ENCODE measurements around the gene CELF6.

Gene CELF6

DNA sequence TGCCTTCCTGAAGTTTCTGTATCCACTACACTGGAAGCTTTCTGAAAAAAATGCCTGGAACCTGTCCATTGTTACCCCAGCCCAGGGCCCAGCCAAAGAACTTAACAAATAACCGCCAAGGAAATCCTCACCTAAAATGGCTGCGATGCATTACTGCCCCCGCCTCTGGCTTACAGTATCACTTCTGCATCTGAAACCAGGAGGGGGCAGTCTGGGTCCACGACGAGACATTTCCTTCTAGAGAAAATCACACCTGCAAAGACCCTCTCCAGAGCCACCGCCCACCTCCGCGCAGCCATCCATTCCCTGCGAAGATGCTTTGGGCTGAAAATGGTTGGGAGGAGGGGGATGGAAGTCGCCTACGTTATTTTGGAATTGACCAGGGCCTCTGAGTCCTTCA, 22.4 kb upstream of the CELF6 start:
- no peak overlapping the region for H3K4ac ChIP-seq (ENCODE audit: low read length)
- H3K27me3 ChIP-seq (ENCODE audit: control insufficient read depth in 3 of 3, insufficient read depth in 3 of 3, low read depth in 1 of 3, low read length in 3 of 3), result no peaks in the 10 kb centered on the region
- peaks cover 0 to 1% of the 10 kb centered on the region in 2 donors for H3K4me1 ChIP-seq (ENCODE audit: control insufficient read depth in 2 of 2, insufficient read depth in 1 of 2, low read depth in 1 of 2, low read length in 2 of 2)
- no peak overlapping the region for H2BK120ac ChIP-seq (ENCODE audit: low read depth, low read length)
- H3K36me3 ChIP-seq (replicated peaks in 1 of 2; ENCODE audit: control insufficient read depth in 2 of 2, insufficient read depth in 2 of 2, low read length in 2 of 2), result peaks cover 15 to 46% of the 10 kb centered on the region in 2 donors
- no peak overlapping the region for H2AFZ ChIP-seq (ENCODE audit: low read length)
- no peak overlapping the region for H3K14ac ChIP-seq (ENCODE audit: low read length)
- H3K4me3 ChIP-seq (ENCODE audit: low read length in 2 of 2), result no peak overlapping the region
- no peaks in the 10 kb centered on the region for H3K9me3 ChIP-seq (replicated peaks in 1 of 2; ENCODE audit: control insufficient read depth in 2 of 2, insufficient read depth in 1 of 2, low read depth in 1 of 2, low read length in 2 of 2)
- no peak overlapping the region for H4K8ac ChIP-seq (ENCODE audit: low read depth, low read length)
- H3K18ac ChIP-seq (ENCODE audit: low read length), result no peak overlapping the region
- H3K9ac ChIP-seq (ENCODE audit: low read depth, low read length, poor library complexity), result no peak overlapping the region
- H4K91ac ChIP-seq (ENCODE audit: low read depth, low read length, poor library complexity), result no peak overlapping the region
- no peak overlapping the region for H2BK12ac ChIP-seq (ENCODE audit: low read length)
- no peaks in the 10 kb centered on the region for H3K79me1 ChIP-seq (ENCODE audit: low read depth, low read length)
- no peak overlapping the region for H2AK5ac ChIP-seq (ENCODE audit: low read depth, low read length)
- H3K27ac ChIP-seq (replicated peaks; ENCODE audit: low read length), result no peak overlapping the region
- no peak overlapping the region for H2BK5ac ChIP-seq (ENCODE audit: low read length)
- no peak overlapping the region for H3K4me2 ChIP-seq (ENCODE audit: insufficient read depth, low read length, poor library complexity, severe bottlenecking)
- no CpG with 5 or more reads among the region's 11 CpGs for WGBS, 2 donors (ENCODE audit: extremely low coverage in 2 of 2, insufficient read length in 2 of 2, insufficient replicate concordance in 1 of 2)
- DNase-seq (ENCODE audit: low spot score), result no peak
- no peak overlapping the region for H3K23ac ChIP-seq (ENCODE audit: low read depth, low read length, poor library complexity)
- no peak overlapping the region for H2BK15ac ChIP-seq (ENCODE audit: low read length)

- no peak overlapping the region for H4K8ac ChIP-seq (ENCODE audit: low read depth, low read length)
- no peak overlapping the region for H2BK120ac ChIP-seq (ENCODE audit: low read depth, low read length)
- peak; percentile 18 for DNase-seq (ENCODE audit: low spot score)
- H2BK5ac ChIP-seq (ENCODE audit: low read length), result no peak overlapping the region
- H3K4me2 ChIP-seq (ENCODE audit: insufficient read depth, low read length, poor library complexity, severe bottlenecking), result no peak overlapping the region
- no peak overlapping the region for H3K14ac ChIP-seq (ENCODE audit: low read length)
- H2AK5ac ChIP-seq (ENCODE audit: low read depth, low read length), result no peak overlapping the region
- no peak overlapping the region for H3K27ac ChIP-seq (replicated peaks; ENCODE audit: low read length)
- H2BK15ac ChIP-seq (ENCODE audit: low read length), result no peak overlapping the region
- no peak overlapping the region for H3K9ac ChIP-seq (ENCODE audit: low read depth, low read length, poor library complexity)
- no peak overlapping the region for H3K4ac ChIP-seq (ENCODE audit: low read length)
- H4K91ac ChIP-seq (ENCODE audit: low read depth, low read length, poor library complexity), result no peak overlapping the region
- H3K23ac ChIP-seq (ENCODE audit: low read depth, low read length, poor library complexity), result no peak overlapping the region
- H3K4me1 ChIP-seq (ENCODE audit: control insufficient read depth in 2 of 2, insufficient read depth in 1 of 2, low read depth in 1 of 2, low read length in 2 of 2), result peaks cover 0 to 1% of the 10 kb centered on the region in 2 donors
- H3K4me3 ChIP-seq (ENCODE audit: low read length in 2 of 2), result no peak overlapping the region
- WGBS, 2 donors (ENCODE audit: extremely low coverage in 2 of 2, insufficient read length in 2 of 2, insufficient replicate concordance in 1 of 2), result no CpG with 5 or more reads among the region's 6 CpGs
- H3K18ac ChIP-seq (ENCODE audit: low read length), result no peak overlapping the region
- no peaks in the 10 kb centered on the region for H3K27me3 ChIP-seq (ENCODE audit: control insufficient read depth in 3 of 3, insufficient read depth in 3 of 3, low read depth in 1 of 3, low read length in 3 of 3)
- H3K79me1 ChIP-seq (ENCODE audit: low read depth, low read length), result no peaks in the 10 kb centered on the region
- H2AFZ ChIP-seq (ENCODE audit: low read length), result no peak overlapping the region
- no peak overlapping the region for H2BK12ac ChIP-seq (ENCODE audit: low read length)
- H3K9me3 ChIP-seq (replicated peaks in 1 of 2; ENCODE audit: control insufficient read depth in 2 of 2, insufficient read depth in 1 of 2, low read depth in 1 of 2, low read length in 2 of 2), result no peaks in the 10 kb centered on the region
- H3K36me3 ChIP-seq (replicated peaks in 1 of 2; ENCODE audit: control insufficient read depth in 2 of 2, insufficient read depth in 2 of 2, low read length in 2 of 2), result peaks cover 9 to 35% of the 10 kb centered on the region in 2 donors
Observed at GRCh38 chr15:72341361-72341760, 21.4 kb upstream of the CELF6 start.

- Histone ChIP-seq H2BK12ac (ENCODE audit: low read length) (no peak overlapping the region), H2BK15ac (ENCODE audit: low read length) (no peak overlapping the region), H3K23ac (ENCODE audit: low read depth, low read length, poor library complexity) (no peak overlapping the region), H3K4ac (ENCODE audit: low read length) (no peak overlapping the region), H2AK5ac (ENCODE audit: low read depth, low read length) (no peak overlapping the region), H3K4me3 (ENCODE audit: low read length in 2 of 2) (no peak overlapping the region), H3K27ac (replicated peaks; ENCODE audit: low read length) (no peak overlapping the region), H2BK120ac (ENCODE audit: low read depth, low read length) (no peak overlapping the region), H4K91ac (ENCODE audit: low read depth, low read length, poor library complexity) (no peak overlapping the region), H3K27me3 (ENCODE audit: control insufficient read depth in 3 of 3, insufficient read depth in 3 of 3, low read depth in 1 of 3, low read length in 3 of 3) (no peaks in the 10 kb centered on the region), H3K4me2 (ENCODE audit: insufficient read depth, low read length, poor library complexity, severe bottlenecking) (no peak overlapping the region), H3K79me1 (ENCODE audit: low read depth, low read length) (no peaks in the 10 kb centered on the region), H3K14ac (ENCODE audit: low read length) (no peak overlapping the region), H3K4me1 (ENCODE audit: control insufficient read depth in 2 of 2, insufficient read depth in 1 of 2, low read depth in 1 of 2, low read length in 2 of 2) (peaks cover 0 to 1% of the 10 kb centered on the region in 2 donors), H3K9ac (ENCODE audit: low read depth, low read length, poor library complexity) (no peak overlapping the region), H2AFZ (ENCODE audit: low read length) (no peak overlapping the region), H4K8ac (ENCODE audit: low read depth, low read length) (no peak overlapping the region), H2BK5ac (ENCODE audit: low read length) (no peak overlapping the region), H3K36me3 (replicated peaks in 1 of 2; ENCODE audit: control insufficient read depth in 2 of 2, insufficient read depth in 2 of 2, low read length in 2 of 2) (peaks cover 4 to 25% of the 10 kb centered on the region in 2 donors), H3K9me3 (replicated peaks in 1 of 2; ENCODE audit: control insufficient read depth in 2 of 2, insufficient read depth in 1 of 2, low read depth in 1 of 2, low read length in 2 of 2) (no peaks in the 10 kb centered on the region), H3K18ac (ENCODE audit: low read length) (no peak overlapping the region)
- no peak for DNase-seq (ENCODE audit: low spot score)
- WGBS, 2 donors (ENCODE audit: extremely low coverage in 2 of 2, insufficient read length in 2 of 2, insufficient replicate concordance in 1 of 2), result no CpG with 5 or more reads among the region's 1 CpG
Observed at GRCh38 chr15:72340366-72340765, 20.4 kb upstream of the CELF6 start.

DNA sequence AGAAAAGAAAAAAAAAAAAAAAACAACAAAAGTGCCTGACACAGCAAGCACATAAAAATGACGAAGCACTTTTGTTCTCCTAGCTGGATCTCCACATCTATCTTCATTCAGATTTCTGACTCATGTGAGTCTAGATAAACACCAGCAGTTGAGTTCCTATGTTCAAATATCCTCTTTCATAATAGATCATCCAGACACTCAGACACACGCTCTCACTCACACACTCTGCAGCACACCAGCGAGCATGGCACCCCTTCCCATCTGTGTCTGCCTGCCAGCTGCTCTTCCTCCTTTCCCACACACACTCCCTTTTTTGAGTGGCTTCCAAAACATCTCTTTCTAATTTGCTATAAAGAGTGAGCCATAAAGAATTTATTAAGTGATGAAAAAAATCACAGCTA, 19.8 kb upstream of the CELF6 start:
- no peak overlapping the region for H2BK5ac ChIP-seq (ENCODE audit: low read length)
- no peak overlapping the region for H4K8ac ChIP-seq (ENCODE audit: low read depth, low read length)
- no peak overlapping the region for H3K4ac ChIP-seq (ENCODE audit: low read length)

More for the DNA sequence above, 19.8 kb upstream of the CELF6 start:
- peaks cover 2 to 20% of the 10 kb centered on the region in 2 donors for H3K36me3 ChIP-seq (replicated peaks in 1 of 2; ENCODE audit: control insufficient read depth in 2 of 2, insufficient read depth in 2 of 2, low read length in 2 of 2)
- no peak overlapping the region for H3K27ac ChIP-seq (replicated peaks; ENCODE audit: low read length)
- DNase-seq (ENCODE audit: low spot score), result no peak
- H2BK15ac ChIP-seq (ENCODE audit: low read length), result no peak overlapping the region
- no peak overlapping the region for H3K9ac ChIP-seq (ENCODE audit: low read depth, low read length, poor library complexity)
- H2AK5ac ChIP-seq (ENCODE audit: low read depth, low read length), result no peak overlapping the region
- H3K23ac ChIP-seq (ENCODE audit: low read depth, low read length, poor library complexity), result no peak overlapping the region
- no peak overlapping the region for H3K4me3 ChIP-seq (ENCODE audit: low read length in 2 of 2)
- no peak overlapping the region for H3K18ac ChIP-seq (ENCODE audit: low read length)
- no peaks in the 10 kb centered on the region for H3K79me1 ChIP-seq (ENCODE audit: low read depth, low read length)
- no peak overlapping the region for H2BK12ac ChIP-seq (ENCODE audit: low read length)
- no peak overlapping the region for H4K91ac ChIP-seq (ENCODE audit: low read depth, low read length, poor library complexity)
- H3K9me3 ChIP-seq (replicated peaks in 1 of 2; ENCODE audit: control insufficient read depth in 2 of 2, insufficient read depth in 1 of 2, low read depth in 1 of 2, low read length in 2 of 2), result no peaks in the 10 kb centered on the region
- H2AFZ ChIP-seq (ENCODE audit: low read length), result no peak overlapping the region
- peaks cover 0 to 1% of the 10 kb centered on the region in 2 donors for H3K4me1 ChIP-seq (ENCODE audit: control insufficient read depth in 2 of 2, insufficient read depth in 1 of 2, low read depth in 1 of 2, low read length in 2 of 2)
- H3K14ac ChIP-seq (ENCODE audit: low read length), result no peak overlapping the region
- no peak overlapping the region for H2BK120ac ChIP-seq (ENCODE audit: low read depth, low read length)
- no peak overlapping the region for H3K4me2 ChIP-seq (ENCODE audit: insufficient read depth, low read length, poor library complexity, severe bottlenecking)
- no peaks in the 10 kb centered on the region for H3K27me3 ChIP-seq (ENCODE audit: control insufficient read depth in 3 of 3, insufficient read depth in 3 of 3, low read depth in 1 of 3, low read length in 3 of 3)
- WGBS, 2 donors (ENCODE audit: extremely low coverage in 2 of 2, insufficient read length in 2 of 2, insufficient replicate concordance in 1 of 2), result no CpG with 5 or more reads among the region's 3 CpGs
